Heart left ventricle (tissue), 16 donors: ENCODE measurements around the gene EDA. TPM values are rescaled to one million over a fixed set of nuclear protein-coding genes. Genes with fewer than 3 reads are reported as not detected.

Experiments
- ATAC-seq, 4 donors: fragments of 200-7000 bp; cut with Tn5 transposase; one replicate each; pipeline ENCODE4 v1.9.1; 2020 to 2022; ENCODE audit warnings: moderate library complexity in 4 of 4, mild to moderate bottlenecking in 3 of 4, moderate number of reproducible peaks in 1 of 4
- DNase-seq, 5 donors: peaks; one replicate each; pipeline ENCODE4 v3.0.0-alpha.2; 2020
- H3K27ac ChIP-seq, 12 donors: fragments of 200-600 bp; sonication (generic) in 4 of 12; one replicate each; pipeline versions ENCODE4 v1.5.0 to v1.8.0; 2016 to 2022; ENCODE audit warnings: mild to moderate bottlenecking in 2 of 12
- H3K27me3 ChIP-seq, 9 donors: fragments of 200-600 bp; sonication (generic) in 2 of 9; one replicate each; pipeline versions ENCODE4 v1.5.1 to v1.8.0; 2016 to 2022; ENCODE audit warnings: mild to moderate bottlenecking in 3 of 9
- H3K36me3 ChIP-seq, 9 donors: fragments of 200-600 bp; sonication (generic) in 2 of 9; one replicate each; pipeline versions ENCODE4 v1.5.0 to v1.8.0; 2018 to 2022; ENCODE audit warnings: mild to moderate bottlenecking in 2 of 9
- H3K4me1 ChIP-seq, 12 donors: fragments of 200-600 bp; sonication (generic) in 4 of 12; one replicate each; pipeline versions ENCODE4 v1.5.0 to v1.8.0; 2016 to 2022; ENCODE audit warnings: mild to moderate bottlenecking in 3 of 12
- H3K4me3 ChIP-seq, 12 donors: fragments of 200-600 bp; sonication (generic) in 4 of 12; one replicate each; pipeline versions ENCODE4 v1.5.0 to v1.8.0; 2017 to 2022; ENCODE audit warnings: mild to moderate bottlenecking in 9 of 12, moderate library complexity in 4 of 12
- H3K9me3 ChIP-seq, 12 donors: fragments of 200-600 bp; sonication (generic) in 4 of 12; one replicate each; pipeline versions ENCODE4 v1.5.0 to v1.8.0; 2016 to 2022; ENCODE audit warnings: mild to moderate bottlenecking in 1 of 12
- CTCF ChIP-seq, 12 donors: fragments of 200-600 bp; sonication (generic) in 4 of 12; IDR thresholded peaks; one replicate each; pipeline versions ENCODE4 v1.5.0 to v1.8.0; 2018 to 2022; ENCODE audit warnings: antibody characterized with exemption in 12 of 12, mild to moderate bottlenecking in 5 of 12
- POLR2A ChIP-seq, 2 donors: fragments of 450-650 bp; IDR thresholded peaks; one replicate each; pipeline ENCODE4 v1.6.1; 2017; ENCODE audit warnings: antibody characterized with exemption in 2 of 2, mild to moderate bottlenecking in 2 of 2, moderate library complexity in 2 of 2
- WGBS, 4 donors: extraction: QIAGEN DNeasy Blood & Tissue Kit in 2 of 4; methylation state at CpG; one replicate each; pipeline versions ENCODE4 v1.1.5 to v1.1.7; 2013 to 2018; 5-methylcytosine and 5-hydroxymethylcytosine counted together
- intact Hi-C, 10 donors: fragments of 100-400 bp; cut with DNase I; formaldehyde crosslinking; loops; one replicate each; pipeline versions ENCODE4 v1.11.1 to v1.14.2; 2022
- polyA plus RNA-seq, 2 donors: library from polyadenylated mRNA; stranded (reverse); fragments of 200-250 nt; gene quantifications; one replicate each; pipeline ENCODE4 v1.2.3, GENCODE V29; 2013
- total RNA-seq, 9 donors: library from RNA; depleted of rRNA in 2 of 9; stranded (reverse); fragments of >200 nt in 2 of 9; fragmentation: NEBNext Ultra II Directional in 3 of 9; extraction: Animal tissue kit (Norgen Biotek cat#: 25700) in 3 of 9; gene quantifications; one replicate each; pipeline versions ENCODE4 v1.1.0 to v1.2.4, GENCODE V29; 2016 to 2023
- donor health status: ischemic (EF 13 %, LVEDD 7.1; RV severe dilation, severe dysfunction).
- donor health status: healthy with polysubstance abuse.
- donor health status: DM: no; HTN: yes; CAD: no.
- donor health status: DM: no; HTN: no; CAD: no.
- donor health status: ischemic (EF 25% LVEDD 6.9; RV normal size, moderate dysfunction).
- donor health status: ischemic (EF 25% LVEDD 5.7; RV mildly dilated, moderate dysfunction).
- donor health status: healthy.
- donor health status: DM: yes; HTN: yes; CAD: no.
- donor health status: ischemic (EF 35%, LVEDD 5.7; RV mildly dilated, moderate dysfunction).
- donor health status: nonischemic (EF 11% LVEDD 7.7; RV severe dilation, severe dysfunction).
- donor health status: DM: yes; HTN: yes; CAD: no.
- donor health status: PGD.
- donor health status: ischemic (EF 29% LVEDD 5.4; RV normal size, mild dysfunction).
- donor health status: nonischemic (EF 23%, LVEDD 6.1; RV moderate dilation, normal function).

The EDA gene
- total and polyA plus RNA-seq, 11 donors, result 2.1 to 13.6 (median 6.3) TPM

GRCh38 chrX:69969460-69969859 is 353.5 kb downstream of the EDA start:
- H3K9me3 ChIP-seq, result no peaks in the 10 kb centered on the region
- ATAC-seq (no peak), DNase-seq (no peak)
- no peaks in the 10 kb centered on the region for H3K36me3 ChIP-seq
- H3K27me3 ChIP-seq, result peaks cover 0 to 4% (median 0%) of the 10 kb centered on the region in 9 donors
- H3K27ac ChIP-seq, result no peak overlapping the region
- TF ChIP-seq POLR2A (IDR thresholded peaks at IDR 0.05) (no peak), CTCF (IDR thresholded peaks at IDR 0.05) (no peak)
- 81 to 100% (median 91%) methylated on average over 1 of the region's 1 CpG for WGBS, 4 donors
- no peaks in the 10 kb centered on the region for H3K4me1 ChIP-seq
- no peak overlapping the region for H3K4me3 ChIP-seq
- intact Hi-C loops, result no loop called here

- DNase-seq (peak in 1 of 5 donors; percentile 27), ATAC-seq (peak in 2 of 4 donors; percentile 59 to 61)
- TF ChIP-seq POLR2A (IDR thresholded peaks at IDR 0.05) (no peak), CTCF (IDR thresholded peaks at IDR 0.05) (no peak)
- H3K9me3 ChIP-seq, result no peaks in the 10 kb centered on the region
- no peak overlapping the region for H3K4me3 ChIP-seq
- H3K27ac ChIP-seq, result no peak overlapping the region
- 36 to 57% (median 40%) methylated on average over 2 of the region's 2 CpGs for WGBS, 4 donors
- no peaks in the 10 kb centered on the region for H3K27me3 ChIP-seq
- H3K36me3 ChIP-seq, result no peaks in the 10 kb centered on the region
- intact Hi-C loops, result no loop called here
- H3K4me1 ChIP-seq, result no peaks in the 10 kb centered on the region
Measured at GRCh38 chrX:69987691-69988090, 371.8 kb downstream of the EDA start.

GRCh38 chrX:69988955-69989394 is 373.1 kb downstream of the EDA start:
- peaks cover 0 to 5% (median 0%) of the 10 kb centered on the region in 12 donors for H3K4me1 ChIP-seq
- no peaks in the 10 kb centered on the region for H3K9me3 ChIP-seq
- no peak for TF ChIP-seq POLR2A (IDR thresholded peaks at IDR 0.05)
- no peak for TF ChIP-seq CTCF (IDR thresholded peaks at IDR 0.05)
- DNase-seq (peak in 4 of 5 donors; percentile 31 to 69 (median 48)), ATAC-seq (peak; percentile 67 to 94 (median 81))
- H3K4me3 ChIP-seq, result no peak overlapping the region
- no peaks in the 10 kb centered on the region for H3K27me3 ChIP-seq
- intact Hi-C loops, result no loop called here
- WGBS, 4 donors, result 48 to 55% (median 53%) methylated on average over 3 of the region's 3 CpGs
- H3K36me3 ChIP-seq, result no peaks in the 10 kb centered on the region
- H3K27ac ChIP-seq, result peak overlapping the region in 1 of 12 donors; percentile 54

GRCh38 chrX:69991685-69992084 is 375.8 kb downstream of the EDA start:
- H3K9me3 ChIP-seq, result no peaks in the 10 kb centered on the region
- ATAC-seq, result peak in 3 of 4 donors; percentile 38 to 55 (median 44)
- peak overlapping the region in 1 of 12 donors; percentile 16 for H3K27ac ChIP-seq
- H3K4me3 ChIP-seq, result no peak overlapping the region
- no peak for TF ChIP-seq POLR2A (IDR thresholded peaks at IDR 0.05)
- TF ChIP-seq CTCF (IDR thresholded peaks at IDR 0.05), result no peak
- peaks cover 0 to 13% (median 2%) of the 10 kb centered on the region in 12 donors for H3K4me1 ChIP-seq
- intact Hi-C loops, result no loop called here
- DNase-seq, result peak in 2 of 5 donors; percentile 17 to 38
- 54 to 73% (median 64%) methylated on average over 3 of the region's 3 CpGs for WGBS, 4 donors
- no peaks in the 10 kb centered on the region for H3K27me3 ChIP-seq
- H3K36me3 ChIP-seq, result no peaks in the 10 kb centered on the region
